ENCODE data around the gene CAPN10.

Gene CAPN10

DNA sequence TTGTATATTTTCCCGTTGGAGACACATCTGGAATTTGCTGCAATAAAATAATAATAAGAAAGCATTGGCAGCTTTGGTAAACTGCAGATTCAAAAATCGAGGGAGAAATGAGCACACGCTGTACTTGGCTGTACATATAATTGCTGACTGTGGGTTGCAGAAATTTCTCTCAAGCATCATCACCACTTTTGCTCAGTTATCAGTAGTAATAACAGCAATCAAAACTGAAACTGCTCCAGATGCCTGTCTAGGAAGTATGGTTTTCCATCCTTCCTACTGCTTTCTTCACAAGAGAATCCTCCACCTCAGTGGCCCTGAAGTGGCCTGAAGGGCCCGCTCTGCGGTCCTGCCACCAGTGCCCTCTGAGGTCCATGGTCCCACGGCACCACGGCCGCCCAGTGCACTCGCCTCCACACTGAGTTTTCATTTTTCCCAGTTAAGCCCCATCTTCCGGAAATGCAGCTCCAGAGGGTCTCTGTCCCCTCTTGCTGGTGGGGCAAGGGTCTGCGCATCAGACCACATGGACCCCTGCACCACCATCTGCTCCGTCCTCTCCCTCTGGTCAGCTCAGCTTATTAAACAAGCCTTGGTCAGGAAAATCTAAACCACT lies 22.5 kb upstream of the CAPN10 start:
- DNase-seq = no peak

DNA sequence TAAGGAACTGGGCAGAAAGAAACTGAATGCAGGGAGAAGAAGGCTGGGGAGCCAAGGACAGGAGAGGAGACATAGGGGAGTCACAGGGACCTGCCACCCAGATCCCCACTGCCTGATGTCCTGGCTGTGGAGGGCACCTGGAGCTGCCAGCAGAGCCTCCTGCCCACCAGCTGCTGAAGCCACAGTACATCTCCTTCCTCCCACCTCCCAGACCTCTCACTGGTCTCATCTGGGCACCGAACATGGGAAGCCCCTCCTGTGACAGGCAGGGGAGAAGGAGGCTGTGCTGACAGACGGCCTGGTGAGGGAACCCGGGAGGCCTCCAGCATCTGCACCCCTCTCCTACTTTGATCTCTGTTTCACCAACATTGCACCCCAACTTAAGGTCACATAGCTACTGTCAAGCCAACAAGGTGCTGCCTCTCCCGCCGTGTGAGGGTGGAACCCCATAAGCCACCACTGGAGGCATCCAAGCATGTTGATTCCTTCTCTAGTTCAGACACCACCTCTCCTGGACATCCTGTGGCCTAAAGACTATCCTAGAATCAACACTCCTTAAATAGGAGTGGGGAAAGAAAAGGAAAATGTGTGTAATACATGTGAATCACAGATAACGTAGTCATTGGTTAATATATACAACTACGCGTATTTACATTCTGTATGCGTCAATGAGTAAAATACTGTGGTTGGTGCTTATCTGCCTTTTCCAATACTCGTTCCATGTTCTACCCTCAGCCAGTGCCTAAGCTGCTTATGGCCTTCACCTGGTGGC lies 21.8 kb upstream of the CAPN10 start:
- peak in 2 of 5 experiments; percentile 27 to 62 for DNase-seq

DNA sequence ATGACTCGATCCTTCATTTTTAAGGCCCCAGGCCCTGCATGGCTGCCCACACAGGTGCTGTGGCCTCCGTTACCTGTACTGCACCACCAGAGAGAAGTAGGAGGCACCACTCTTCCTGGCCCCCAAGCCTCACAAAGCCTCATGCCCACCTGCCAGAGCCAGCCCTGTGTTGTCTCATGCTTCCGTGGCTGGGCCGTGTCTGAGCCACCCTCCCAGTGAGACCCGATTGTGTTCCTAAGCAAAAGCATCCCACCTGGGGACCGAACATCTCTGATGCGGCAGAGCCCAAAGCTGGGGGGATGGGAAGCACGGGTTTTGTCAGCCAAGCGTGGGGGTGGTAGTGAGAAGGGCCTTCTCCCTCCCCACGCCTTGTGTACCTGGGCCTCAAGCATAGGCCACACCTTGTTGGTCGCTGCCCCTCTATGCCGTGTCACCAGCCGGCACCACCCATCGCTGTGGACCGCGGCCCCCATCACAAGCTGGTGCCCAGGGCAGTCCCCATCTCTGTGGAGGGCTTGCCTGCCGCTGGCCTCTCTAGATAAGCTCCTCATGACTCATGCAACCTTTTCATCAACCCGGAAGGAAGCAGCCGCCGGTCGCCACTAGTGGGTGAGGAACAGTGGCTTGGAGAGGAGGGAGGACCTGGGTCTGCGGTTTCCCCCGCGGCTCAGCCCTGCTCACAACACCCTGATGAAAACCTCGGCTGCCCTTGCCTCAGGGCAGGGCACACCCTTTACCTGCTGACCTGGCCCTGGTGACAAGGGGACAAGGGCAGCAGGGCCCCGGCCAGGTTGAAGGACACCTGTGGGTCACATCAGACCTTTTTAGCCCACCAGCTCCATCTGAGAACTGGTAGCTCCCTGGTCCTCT lies 21.0 kb upstream of the CAPN10 start:
- DNase-seq = peak; percentile 72 to 98 (median 87)

DNA sequence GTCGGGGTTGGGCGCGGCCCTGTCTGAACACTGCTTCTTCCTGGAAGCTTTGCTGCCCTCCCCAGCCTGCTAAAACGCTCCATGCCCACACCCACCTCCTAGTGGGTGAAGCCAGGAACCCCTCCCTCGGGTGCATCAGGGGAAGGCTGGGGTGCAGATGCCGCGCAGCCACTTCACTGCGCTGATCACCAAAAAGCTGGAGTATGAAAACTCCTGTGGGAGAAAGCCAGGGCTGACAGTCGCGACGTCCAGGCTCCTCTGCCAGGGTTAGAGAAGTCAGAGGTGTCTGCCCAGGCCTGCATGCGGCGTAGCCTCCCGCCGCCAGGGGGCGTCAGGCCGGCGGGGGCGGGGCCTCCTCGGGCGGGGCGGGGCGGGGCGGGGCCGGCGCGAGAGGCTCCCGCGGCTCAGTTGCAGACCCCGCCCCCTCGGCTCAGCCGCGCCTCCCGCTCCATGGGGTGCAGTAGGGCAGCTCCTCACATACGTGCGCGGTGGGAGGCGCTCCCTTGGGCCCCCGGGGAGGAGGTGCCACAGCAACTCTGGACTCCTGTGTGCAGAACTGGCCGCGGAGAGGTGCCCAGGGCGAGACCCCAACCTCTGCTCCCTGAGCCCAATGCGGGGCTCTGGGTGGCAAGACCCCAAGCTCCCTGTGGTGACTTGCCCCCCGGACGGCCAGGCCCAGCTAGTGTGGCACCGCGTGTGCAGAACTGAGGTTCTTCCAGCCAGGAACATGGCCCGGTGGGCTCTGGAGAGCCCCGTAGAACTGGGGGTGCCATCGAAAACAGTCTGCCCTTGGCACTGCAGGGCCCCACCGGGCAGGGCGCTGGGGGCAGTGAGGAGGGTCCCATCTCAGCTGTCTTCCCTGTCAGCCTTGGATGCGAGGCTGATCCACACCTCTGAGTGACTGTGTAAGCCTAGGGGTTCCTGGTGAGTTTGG lies 20.1 kb upstream of the CAPN10 start:
- DNase-seq = peak; percentile 90 to 95 (median 91)

DNA sequence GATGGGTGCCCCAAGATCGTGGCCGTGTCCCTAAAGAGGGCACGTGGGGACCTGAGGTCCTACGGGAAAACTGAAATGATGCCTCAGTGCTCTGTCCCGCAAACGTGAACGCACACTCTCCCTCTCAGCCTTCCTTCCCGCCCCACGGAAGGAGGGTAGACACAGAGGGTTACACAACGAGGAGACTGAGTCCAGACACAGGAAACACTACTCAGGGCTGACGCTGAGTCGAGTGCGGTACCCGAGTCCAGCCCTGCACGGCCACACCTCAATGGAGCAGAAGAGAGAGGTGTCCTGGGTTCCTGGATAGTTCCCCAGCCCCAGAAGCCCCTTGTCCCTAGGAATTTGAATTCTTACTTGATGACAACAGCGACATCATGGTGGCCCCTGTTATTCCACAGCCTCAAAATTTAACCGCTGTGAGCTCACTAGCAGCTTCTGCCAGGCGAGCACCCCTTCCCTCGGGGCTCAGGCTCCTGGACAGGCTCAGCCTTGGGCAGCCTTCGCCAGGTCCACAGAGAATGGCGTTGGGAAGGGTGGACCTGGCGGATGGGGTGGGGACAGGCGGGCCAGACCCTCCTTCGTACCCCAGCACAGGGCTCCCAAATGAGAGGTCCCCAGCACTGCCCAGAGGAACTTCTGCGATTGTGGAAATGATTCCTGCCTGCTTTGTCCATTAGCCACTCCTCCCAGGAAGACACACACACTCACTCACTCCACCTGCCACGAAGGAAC lies 19.2 kb upstream of the CAPN10 start:
- DNase-seq = peak in 3 of 5 experiments; percentile 9 to 66 (median 45)

DNA sequence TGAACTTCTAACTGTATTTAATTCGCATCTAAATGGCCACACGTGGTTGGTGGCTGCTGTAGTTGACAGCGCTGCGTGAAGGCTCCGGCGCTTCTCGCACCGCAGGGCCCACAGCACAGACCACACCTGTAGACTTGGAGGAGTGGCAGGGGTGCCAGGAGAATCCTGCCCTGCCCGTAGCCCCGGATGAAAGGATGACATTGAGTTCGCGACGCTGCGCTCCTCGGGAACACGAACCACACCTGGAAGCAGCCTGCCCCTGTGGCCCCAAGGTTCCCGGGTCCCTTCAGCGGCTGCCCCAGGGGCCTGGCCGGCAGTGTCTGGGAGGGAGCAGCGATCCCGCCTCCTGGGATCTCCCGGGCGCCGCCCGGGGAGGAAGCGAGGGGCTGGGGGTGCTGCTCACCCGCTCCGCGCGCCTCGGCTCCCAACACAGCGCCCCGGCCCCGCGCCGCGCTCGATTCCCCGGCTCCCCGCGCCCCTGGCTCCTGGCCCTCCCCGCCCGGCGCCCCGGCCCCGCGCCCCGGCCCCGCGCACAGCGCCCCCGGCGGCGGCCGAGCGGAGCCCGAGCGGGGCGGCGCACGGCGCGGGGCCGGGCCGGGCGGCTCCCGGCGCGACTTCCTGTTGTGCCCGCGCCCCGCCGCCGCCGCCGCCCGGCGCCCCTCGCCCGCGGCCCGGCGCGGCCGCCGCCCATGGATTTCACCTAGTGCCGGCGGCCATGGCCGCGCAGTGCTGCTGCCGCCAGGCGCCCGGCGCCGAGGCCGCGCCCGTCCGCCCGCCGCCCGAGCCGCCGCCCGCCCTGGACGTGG lies 18.5 kb upstream of the CAPN10 start, which contains the start of gene RNPEPL1:
RNPEPL1 (plus strand) TSS at position 613 of the 806 bp plus-strand sequence; CDS start at position 716, 103 bp downstream.
- DNase-seq = peak in 4 of 5 experiments; percentile 41 to 72 (median 49)

DNA sequence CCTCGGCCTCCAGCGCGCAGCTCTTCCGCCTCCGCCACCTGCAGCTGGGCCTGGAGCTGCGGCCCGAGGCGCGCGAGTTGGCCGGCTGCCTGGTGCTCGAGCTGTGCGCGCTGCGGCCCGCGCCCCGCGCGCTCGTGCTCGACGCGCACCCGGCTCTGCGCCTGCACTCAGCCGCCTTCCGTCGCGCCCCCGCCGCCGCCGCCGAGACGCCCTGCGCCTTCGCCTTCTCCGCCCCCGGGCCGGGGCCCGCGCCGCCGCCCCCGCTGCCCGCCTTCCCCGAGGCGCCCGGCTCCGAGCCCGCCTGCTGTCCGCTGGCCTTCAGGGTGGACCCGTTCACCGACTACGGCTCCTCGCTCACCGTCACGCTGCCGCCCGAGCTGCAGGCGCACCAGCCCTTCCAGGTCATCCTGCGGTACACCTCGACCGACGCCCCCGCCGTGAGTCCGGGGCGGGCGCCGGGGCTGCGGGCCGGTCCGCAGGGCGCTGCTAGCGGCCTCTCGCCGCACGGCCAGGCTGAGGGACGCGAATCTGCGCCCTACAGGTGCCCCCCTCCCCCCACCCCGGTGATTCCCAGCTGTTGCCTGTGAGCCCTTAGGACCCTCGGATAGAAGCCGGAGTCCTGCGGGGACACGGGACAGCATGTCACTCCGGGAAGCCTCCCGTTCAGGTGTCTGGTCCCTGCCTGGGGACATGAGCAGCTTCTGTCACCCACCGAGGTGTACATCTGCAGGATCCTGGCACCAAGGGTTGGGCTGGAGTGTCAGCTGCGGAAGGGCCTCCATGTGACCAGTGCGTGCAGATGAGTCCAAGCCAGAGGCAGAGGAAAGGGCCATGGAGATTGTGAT lies 17.6 kb upstream of the CAPN10 start:
- peak in 4 of 5 experiments; percentile 33 to 85 (median 58) for DNase-seq

DNA sequence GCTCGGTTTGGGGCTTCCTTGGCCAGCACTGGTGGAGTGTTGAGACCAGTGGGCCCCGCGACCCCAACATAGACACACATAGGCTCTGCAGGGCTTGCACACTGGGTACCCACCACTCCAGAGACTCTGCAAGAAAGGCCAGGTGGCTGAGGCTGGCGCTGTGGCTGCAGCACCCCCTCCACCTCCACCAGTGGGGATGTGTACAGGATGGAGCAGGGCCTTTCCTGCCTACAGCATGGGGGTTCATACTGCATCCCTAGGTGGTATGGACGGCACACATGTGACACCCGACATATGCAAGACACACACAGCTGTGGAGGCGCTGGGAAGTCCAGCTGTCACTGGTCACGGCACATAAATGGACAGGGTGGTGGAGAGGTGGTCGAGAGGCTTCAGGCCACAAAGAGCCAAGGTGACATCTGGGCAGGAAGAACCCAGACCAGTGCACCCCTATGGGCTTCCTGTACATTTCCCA lies 17.0 kb upstream of the CAPN10 start:
- peak in 2 of 5 experiments; percentile 3 to 23 for DNase-seq

DNA sequence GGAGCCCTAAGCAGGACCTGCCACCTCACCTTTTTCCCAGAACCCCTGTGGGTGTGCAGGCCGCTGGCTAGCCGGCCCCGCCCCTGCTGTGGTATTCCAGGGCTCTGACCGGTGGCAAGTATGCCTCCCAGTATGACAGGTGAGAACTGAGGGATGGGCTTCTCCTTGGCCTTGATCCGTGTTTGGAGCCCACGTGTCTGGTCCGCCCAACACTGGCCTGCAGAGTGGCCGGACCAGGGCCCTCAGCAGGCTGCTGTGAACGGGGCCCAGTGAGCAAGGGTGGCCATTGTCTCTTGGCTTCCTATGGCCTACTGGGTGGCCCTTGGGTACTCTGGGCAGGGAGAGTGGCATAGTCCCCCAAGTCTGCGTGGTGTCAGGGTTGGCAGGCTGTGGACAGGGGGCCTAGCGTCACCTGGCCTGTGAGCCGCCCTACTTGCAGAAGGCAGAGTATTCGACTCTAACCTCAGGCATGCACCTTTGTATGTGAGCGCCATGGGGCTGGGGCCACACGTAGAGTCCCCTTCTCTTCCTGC lies 16.5 kb upstream of the CAPN10 start:
- peak in 1 of 5 experiments; percentile 3 for DNase-seq

DNA sequence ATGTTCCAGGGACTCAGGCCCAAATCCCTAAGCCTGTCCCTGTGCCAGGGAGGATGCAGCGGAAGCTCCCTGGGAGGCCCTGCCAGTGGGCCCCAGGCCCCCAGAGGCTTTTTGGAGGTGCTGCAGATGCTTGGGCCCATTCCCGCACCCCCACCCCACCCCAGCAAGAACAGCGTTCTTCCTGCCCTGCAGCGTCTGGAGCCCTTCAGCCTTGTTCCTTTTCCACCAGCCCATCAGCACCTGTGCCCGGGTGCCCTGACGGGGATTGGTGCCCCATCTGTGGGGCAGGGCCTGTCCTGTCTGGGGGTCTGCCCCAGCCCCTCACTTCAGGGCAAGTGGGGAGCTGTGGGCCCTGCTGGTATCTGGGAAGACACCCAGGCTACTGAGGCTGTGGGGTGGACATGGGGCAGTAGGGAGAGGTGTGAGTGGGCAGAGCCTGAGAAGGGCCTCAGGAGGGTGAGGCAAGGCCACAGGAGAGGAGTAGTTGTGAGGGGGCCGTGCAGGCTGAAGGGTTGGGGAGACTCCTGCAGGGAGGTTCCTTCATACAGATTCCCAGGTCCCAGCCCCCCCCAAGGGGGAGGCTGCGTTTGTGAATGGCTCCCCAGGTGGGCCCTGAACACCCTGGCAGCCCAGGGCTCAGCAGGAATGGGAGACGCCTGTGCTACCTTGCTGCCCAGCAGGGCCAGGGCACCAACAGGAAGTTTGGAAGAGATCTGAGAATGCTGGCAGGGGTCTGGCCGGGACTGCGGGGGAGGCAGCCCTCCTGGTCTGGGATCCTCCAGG lies 15.8 kb upstream of the CAPN10 start:
- peak in 1 of 5 experiments; percentile 3 for DNase-seq

DNA sequence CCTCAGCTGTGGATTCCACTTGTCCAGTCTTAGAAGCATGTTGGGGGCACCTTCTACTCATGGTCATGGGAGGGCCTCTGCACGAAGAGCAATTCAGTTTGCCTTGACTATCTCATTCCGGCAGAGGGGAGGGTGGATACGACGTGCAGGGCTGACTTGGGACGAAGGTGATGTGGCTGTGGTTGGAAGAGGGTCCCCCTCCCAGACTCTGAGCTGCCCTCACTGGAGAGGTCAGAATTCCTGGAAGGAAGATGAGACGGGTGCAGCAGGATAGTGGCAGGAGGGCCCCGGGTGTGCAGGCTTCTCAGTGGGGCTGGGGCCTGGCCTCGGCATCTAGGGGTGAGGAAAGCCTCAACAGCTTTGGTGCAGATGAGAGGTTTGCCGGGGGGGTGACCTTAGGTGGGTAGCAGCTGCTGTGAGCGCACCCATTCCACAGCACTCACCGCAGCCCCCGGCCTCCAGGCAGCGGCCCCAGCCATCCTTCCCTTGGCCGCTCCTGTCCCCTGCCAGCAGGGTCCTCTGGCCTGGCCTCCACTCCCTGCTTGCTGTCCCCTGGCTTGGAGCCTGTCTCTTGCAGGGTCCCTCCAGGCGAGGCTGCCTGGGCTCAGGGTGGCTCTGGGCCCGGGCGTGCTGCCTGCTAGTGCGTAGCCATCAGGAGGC lies 15.1 kb upstream of the CAPN10 start:
- peak in 1 of 5 experiments; percentile 2 for DNase-seq

DNA sequence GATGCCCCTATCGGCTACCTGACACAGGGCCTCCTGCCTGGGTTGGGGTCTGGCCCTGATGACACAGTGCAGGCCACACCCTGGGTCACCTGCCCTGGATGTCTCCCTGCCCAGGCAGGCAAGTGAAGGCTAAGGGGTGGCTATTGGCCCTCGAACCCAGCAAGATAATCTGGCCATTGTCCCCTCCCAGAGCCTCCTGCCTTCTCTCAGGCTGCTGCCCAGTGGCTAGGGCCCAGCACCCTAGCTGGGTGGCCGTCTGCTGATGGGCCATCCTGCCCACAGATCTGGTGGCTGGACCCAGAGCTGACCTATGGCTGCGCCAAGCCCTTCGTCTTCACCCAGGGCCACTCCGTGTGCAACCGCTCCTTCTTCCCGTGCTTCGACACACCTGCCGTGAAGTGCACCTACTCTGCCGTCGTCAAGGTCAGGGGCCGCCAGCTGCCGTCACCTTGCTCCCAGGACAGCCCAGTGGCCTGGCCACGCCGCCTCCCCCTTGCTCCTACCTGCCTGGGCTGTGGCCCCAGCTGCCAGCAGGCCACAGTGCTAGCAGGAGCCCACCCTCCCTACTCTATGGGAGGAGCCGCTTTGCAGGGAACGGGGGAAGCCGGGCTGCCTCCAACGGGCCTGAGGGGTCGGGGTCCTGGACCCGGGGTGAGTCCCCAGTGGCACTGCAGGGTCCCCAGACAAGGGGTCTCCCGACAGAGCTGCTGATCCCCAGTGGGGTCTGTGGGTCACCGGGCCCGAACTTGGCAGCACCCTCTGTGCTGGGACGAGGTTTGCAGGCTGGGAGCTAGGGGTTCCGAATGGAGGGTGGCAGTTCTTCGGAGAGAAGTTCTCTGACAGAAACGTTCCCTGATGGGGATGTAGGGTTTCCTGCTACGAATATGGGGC lies 14.1 kb upstream of the CAPN10 start:
- DNase-seq = peak in 1 of 5 experiments; percentile 2

DNA sequence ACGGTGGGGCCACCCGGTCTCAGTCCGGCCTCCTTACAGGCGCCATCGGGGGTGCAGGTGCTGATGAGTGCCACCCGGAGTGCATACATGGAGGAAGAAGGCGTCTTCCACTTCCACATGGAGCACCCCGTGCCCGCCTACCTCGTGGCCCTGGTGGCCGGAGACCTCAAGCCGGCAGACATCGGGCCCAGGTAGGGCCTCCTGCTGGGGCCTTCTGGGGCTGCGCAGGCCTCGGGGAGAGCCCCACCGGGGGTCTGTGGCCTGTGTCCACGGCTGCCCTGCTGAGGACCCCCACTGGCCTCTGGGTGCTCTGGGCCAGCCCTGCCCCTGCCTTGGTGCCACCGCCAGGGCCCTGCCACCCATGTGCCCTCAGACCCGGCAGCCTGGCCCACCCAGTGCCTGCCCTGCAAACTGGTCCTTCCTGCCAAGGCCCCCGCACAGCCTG lies 13.4 kb upstream of the CAPN10 start:
- DNase-seq = no peak

DNA sequence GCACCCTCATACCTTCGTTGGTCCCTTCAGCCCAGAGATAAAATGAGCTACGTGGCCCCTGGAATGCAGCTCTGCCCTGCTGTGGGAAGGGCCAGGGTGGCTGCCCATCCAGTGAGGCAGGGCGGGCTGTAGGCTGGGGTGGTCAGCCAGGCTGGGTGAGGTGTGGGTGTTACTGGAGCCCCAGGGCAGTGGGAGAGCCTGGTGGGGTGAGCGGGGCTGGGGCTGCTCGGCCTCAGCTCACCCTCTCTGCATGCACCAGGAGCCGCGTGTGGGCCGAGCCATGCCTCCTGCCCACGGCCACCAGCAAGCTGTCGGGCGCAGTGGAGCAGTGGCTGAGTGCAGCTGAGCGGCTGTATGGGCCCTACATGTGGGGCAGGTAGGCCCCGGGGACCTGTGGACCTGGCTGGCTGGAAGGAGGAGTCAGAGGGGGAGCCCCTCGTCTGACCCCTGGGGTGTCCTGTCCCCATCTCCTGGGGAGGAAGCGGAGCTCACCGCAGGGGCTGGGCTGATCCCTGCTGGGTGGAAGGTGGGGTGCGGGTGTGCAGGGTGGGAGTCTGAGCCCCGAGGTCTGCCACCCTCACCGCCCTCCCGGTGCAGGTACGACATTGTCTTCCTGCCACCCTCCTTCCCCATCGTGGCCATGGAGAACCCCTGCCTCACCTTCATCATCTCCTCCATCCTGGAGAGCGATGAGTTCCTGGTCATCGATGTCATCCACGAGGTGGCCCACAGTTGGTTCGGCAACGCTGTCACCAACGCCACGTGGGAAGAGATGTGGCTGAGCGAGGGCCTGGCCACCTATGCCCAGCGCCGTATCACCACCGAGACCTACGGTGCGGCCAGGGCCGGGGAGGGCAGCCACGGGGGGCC lies 12.8 kb upstream of the CAPN10 start:
- DNase-seq = no peak
